ENCODE data around the gene CCDC33.

DNA sequence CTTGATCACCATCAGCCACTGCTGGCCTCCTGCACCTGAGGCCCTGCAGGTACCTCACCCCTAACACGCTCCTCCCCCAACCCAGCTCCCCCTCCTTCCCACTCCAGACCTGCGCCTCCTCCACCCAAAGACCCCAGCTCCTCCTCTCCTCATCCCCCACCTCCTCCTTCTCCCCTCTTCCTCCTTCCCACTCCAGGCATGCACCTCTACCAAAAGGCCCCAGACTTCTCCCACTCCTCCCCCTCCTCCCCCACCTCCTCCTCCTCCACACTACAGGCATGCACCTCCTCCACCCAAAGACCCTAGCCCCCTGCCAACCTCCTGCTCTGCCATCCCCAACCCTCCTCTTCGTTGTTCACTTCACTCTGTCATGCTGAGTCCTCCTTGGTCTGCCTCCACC, 88.6 kb downstream of the CCDC33 start:
- TF ChIP-seq, protein P1, sequence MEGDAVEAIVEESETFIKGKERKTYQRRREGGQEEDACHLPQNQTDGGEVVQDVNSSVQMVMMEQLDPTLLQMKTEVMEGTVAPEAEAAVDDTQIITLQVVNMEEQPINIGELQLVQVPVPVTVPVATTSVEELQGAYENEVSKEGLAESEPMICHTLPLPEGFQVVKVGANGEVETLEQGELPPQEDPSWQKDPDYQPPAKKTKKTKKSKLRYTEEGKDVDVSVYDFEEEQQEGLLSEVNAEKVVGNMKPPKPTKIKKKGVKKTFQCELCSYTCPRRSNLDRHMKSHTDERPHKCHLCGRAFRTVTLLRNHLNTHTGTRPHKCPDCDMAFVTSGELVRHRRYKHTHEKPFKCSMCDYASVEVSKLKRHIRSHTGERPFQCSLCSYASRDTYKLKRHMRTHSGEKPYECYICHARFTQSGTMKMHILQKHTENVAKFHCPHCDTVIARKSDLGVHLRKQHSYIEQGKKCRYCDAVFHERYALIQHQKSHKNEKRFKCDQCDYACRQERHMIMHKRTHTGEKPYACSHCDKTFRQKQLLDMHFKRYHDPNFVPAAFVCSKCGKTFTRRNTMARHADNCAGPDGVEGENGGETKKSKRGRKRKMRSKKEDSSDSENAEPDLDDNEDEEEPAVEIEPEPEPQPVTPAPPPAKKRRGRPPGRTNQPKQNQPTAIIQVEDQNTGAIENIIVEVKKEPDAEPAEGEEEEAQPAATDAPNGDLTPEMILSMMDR (IDR thresholded peaks at IDR 0.05; ENCODE audit: low read depth, low read length, poor library complexity, severe bottlenecking) = no peak
- TF ChIP-seq EZH2phosphoT487 (IDR thresholded peaks at IDR 0.05; ENCODE audit: borderline replicate concordance, low read length) = no peak

All from DOHH2 (cell line).